ENCODE measurements around the gene TDG.

- no peak for TF ChIP-seq POLR2A (IDR thresholded peaks at IDR 0.05)
- TF ChIP-seq, protein P1, sequence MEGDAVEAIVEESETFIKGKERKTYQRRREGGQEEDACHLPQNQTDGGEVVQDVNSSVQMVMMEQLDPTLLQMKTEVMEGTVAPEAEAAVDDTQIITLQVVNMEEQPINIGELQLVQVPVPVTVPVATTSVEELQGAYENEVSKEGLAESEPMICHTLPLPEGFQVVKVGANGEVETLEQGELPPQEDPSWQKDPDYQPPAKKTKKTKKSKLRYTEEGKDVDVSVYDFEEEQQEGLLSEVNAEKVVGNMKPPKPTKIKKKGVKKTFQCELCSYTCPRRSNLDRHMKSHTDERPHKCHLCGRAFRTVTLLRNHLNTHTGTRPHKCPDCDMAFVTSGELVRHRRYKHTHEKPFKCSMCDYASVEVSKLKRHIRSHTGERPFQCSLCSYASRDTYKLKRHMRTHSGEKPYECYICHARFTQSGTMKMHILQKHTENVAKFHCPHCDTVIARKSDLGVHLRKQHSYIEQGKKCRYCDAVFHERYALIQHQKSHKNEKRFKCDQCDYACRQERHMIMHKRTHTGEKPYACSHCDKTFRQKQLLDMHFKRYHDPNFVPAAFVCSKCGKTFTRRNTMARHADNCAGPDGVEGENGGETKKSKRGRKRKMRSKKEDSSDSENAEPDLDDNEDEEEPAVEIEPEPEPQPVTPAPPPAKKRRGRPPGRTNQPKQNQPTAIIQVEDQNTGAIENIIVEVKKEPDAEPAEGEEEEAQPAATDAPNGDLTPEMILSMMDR (IDR thresholded peaks at IDR 0.05) = no peak
These were observed 450 bp upstream of the TDG start for GRCh38 chr12:103965255-103965589.

All from lower leg skin (tissue), 3 donors.